Liver (tissue), 9 donors: ENCODE measurements around the gene IL7R. TPM values are rescaled to one million over a fixed set of nuclear protein-coding genes. Genes with fewer than 3 reads are reported as not detected.

Experiments used
- DNase-seq: peaks from one replicate; pipeline ENCODE4 v3.0.0-alpha.2; 2017; ENCODE audit warnings: low spot score
- H3K27ac ChIP-seq, 2 donors: one replicate each; pipeline ENCODE4 v1.7.0; 2013; ENCODE audit warnings: inconsistent platforms in 2 of 2, low read length in 2 of 2, control low read depth in 1 of 2, low read depth in 1 of 2, mild to moderate bottlenecking in 1 of 2
- H3K27me3 ChIP-seq, 4 donors: one replicate each; pipeline versions ENCODE4 v1.6.1 to v1.7.0; 2013; ENCODE audit warnings: low read length in 3 of 4, inconsistent platforms in 1 of 4, mild to moderate bottlenecking in 1 of 4, moderate library complexity in 1 of 4; ENCODE audit not compliant: control insufficient read depth in 4 of 4, insufficient read depth in 4 of 4
- H3K36me3 ChIP-seq, 4 donors: one replicate each; pipeline versions ENCODE4 v1.6.1 to v1.7.0; 2013; ENCODE audit warnings: low read length in 3 of 4, mild to moderate bottlenecking in 3 of 4, low read depth in 1 of 4, moderate library complexity in 1 of 4; ENCODE audit not compliant: control insufficient read depth in 4 of 4, insufficient read depth in 3 of 4
- H3K4me1 ChIP-seq, 4 donors: one replicate each; pipeline versions ENCODE4 v1.6.1 to v1.7.0; 2013; ENCODE audit warnings: low read length in 3 of 4, mild to moderate bottlenecking in 3 of 4, moderate library complexity in 1 of 4; ENCODE audit not compliant: control insufficient read depth in 4 of 4, insufficient read depth in 4 of 4
- H3K4me3 ChIP-seq, 3 donors: one replicate each; pipeline versions ENCODE4 v1.6.1 to v1.7.0; 2013; ENCODE audit warnings: low read length in 3 of 3, control low read depth in 1 of 3, low read depth in 1 of 3, mild to moderate bottlenecking in 1 of 3
- H3K9ac ChIP-seq, 2 donors: one replicate each; pipeline ENCODE4 v1.7.0; 2013; ENCODE audit warnings: low read length in 2 of 2, mild to moderate bottlenecking in 2 of 2, moderate library complexity in 2 of 2, control low read depth in 1 of 2, low read depth in 1 of 2
- H3K9me3 ChIP-seq, 4 donors: one replicate each; pipeline versions ENCODE4 v1.6.1 to v1.7.0; 2013; ENCODE audit warnings: low read length in 3 of 4; ENCODE audit not compliant: control insufficient read depth in 4 of 4
- ATF3 ChIP-seq: IDR thresholded peaks from 2 replicates; pipeline ENCODE4 v1.6.1; 2016; ENCODE audit warnings: antibody characterized with exemption
- CTCF ChIP-seq: fragments of 150-350 bp; IDR thresholded peaks from 2 replicates; pipeline ENCODE4 v1.5.1; 2017; ENCODE audit warnings: improper control_type of control experiment, low read depth, low read length; ENCODE audit not compliant: missing input control
- EGR1 ChIP-seq, 2 donors: IDR thresholded peaks; 2 replicates each; pipeline ENCODE4 v1.6.1; 2016 to 2018; ENCODE audit warnings: antibody characterized with exemption in 2 of 2, low read depth in 2 of 2
- FOXA1 ChIP-seq: IDR thresholded peaks from 2 replicates; pipeline ENCODE4 v1.6.1; 2016; ENCODE audit warnings: antibody characterized with exemption
- FOXA2 ChIP-seq: IDR thresholded peaks from 2 replicates; pipeline ENCODE4 v1.6.1; 2016; ENCODE audit warnings: antibody characterized with exemption
- GABPA ChIP-seq, 2 donors: IDR thresholded peaks in 1 of 2; conservative IDR thresholded peaks in 1 of 2; 2 replicates each; pipeline ENCODE4 v1.6.1; 2016; ENCODE audit warnings: antibody characterized with exemption in 2 of 2, mild to moderate bottlenecking in 1 of 2, moderate library complexity in 1 of 2
- HNF4A ChIP-seq, 2 donors: conservative IDR thresholded peaks; 2 replicates each; pipeline ENCODE4 v1.6.1; 2016; ENCODE audit warnings: antibody characterized with exemption in 2 of 2, mild to moderate bottlenecking in 2 of 2
- HNF4G ChIP-seq: IDR thresholded peaks from 2 replicates; pipeline ENCODE4 v1.6.1; 2016; ENCODE audit warnings: antibody characterized with exemption
- JUND ChIP-seq, 2 donors: IDR thresholded peaks; 2 replicates each; pipeline ENCODE4 v1.6.1; 2016; ENCODE audit warnings: antibody characterized with exemption in 2 of 2
- MAX ChIP-seq: IDR thresholded peaks from 2 replicates; pipeline ENCODE4 v1.6.1; 2016; ENCODE audit warnings: antibody characterized with exemption
- NR2F2 ChIP-seq: IDR thresholded peaks from 2 replicates; pipeline ENCODE4 v1.6.1; 2016; ENCODE audit warnings: antibody characterized with exemption
- RAD21 ChIP-seq, 2 donors: IDR thresholded peaks; 2 replicates each; pipeline ENCODE4 v1.6.1; 2016; ENCODE audit warnings: antibody characterized with exemption in 2 of 2, mild to moderate bottlenecking in 2 of 2
- REST ChIP-seq: IDR thresholded peaks from 2 replicates; pipeline ENCODE4 v1.6.1; 2016; ENCODE audit warnings: antibody characterized with exemption, mild to moderate bottlenecking
- RXRA ChIP-seq, 2 donors: IDR thresholded peaks; 2 replicates each; pipeline ENCODE4 v1.6.1; 2017 to 2018; ENCODE audit warnings: antibody characterized with exemption in 2 of 2, mild to moderate bottlenecking in 1 of 2
- SP1 ChIP-seq: IDR thresholded peaks from 2 replicates; pipeline ENCODE4 v1.6.1; 2018; ENCODE audit warnings: antibody characterized with exemption, mild to moderate bottlenecking
- TAF1 ChIP-seq: conservative IDR thresholded peaks from 2 replicates; pipeline ENCODE4 v1.6.1; 2016; ENCODE audit warnings: antibody characterized with exemption, mild to moderate bottlenecking
- YY1 ChIP-seq: IDR thresholded peaks from 2 replicates; pipeline ENCODE4 v1.6.1; 2016; ENCODE audit warnings: antibody characterized with exemption, mild to moderate bottlenecking
- ZBTB33 ChIP-seq: IDR thresholded peaks from 2 replicates; pipeline ENCODE4 v1.6.1; 2016; ENCODE audit warnings: antibody characterized with exemption
- WGBS: extraction: QIAGEN DNeasy Blood & Tissue Kit; methylation state at CpG from one replicate; pipeline ENCODE4 v1.1.7; 2013; 5-methylcytosine and 5-hydroxymethylcytosine counted together
- polyA plus RNA-seq, 2 donors: library from polyadenylated mRNA; stranded (reverse) in 1 of 2; unstranded in 1 of 2; fragments of 200-250 nt in 1 of 2; fragments of >200 nt in 1 of 2; fragmentation: Nextera tagmentation in 1 of 2; extraction: Ambion mirVana in 1 of 2; gene quantifications; one replicate each; pipeline versions ENCODE4 v1.2.1 to v1.2.3, GENCODE V29; 2013 to 2015
- total RNA-seq, 2 donors: library from RNA; depleted of rRNA; stranded (reverse); fragments of >200 nt; gene quantifications; one replicate each; pipeline ENCODE4 v1.2.3, GENCODE V29; 2014
- donor health status: healthy.
- donor health status: healthy.
- donor health status: healthy.
- donor health status: healthy.
- donor health status: healthy.

Gene IL7R
- total and polyA plus RNA-seq, 4 donors, result 1.0 to 5.4 (median 2.4) TPM

GRCh38 chr5:35904443-35905132 lies 47.9 kb downstream of the IL7R start:
- H3K9ac ChIP-seq, result no peak overlapping the region
- no peak overlapping the region for H3K27ac ChIP-seq
- 83% methylated on average over 11 of the region's 11 CpGs for WGBS
- no peaks in the 10 kb centered on the region for H3K4me1 ChIP-seq
- no peak for DNase-seq
- no peak for TF ChIP-seq SP1
- no peak for TF ChIP-seq HNF4G
- TF ChIP-seq GABPA (IDR thresholded peaks at IDR 0.05 in 1 of 2, conservative IDR thresholded peaks at IDR 0.05 in 1 of 2), result no peak
- TF ChIP-seq NR2F2, result no peak
- TF ChIP-seq RAD21 (IDR thresholded peaks at IDR 0.05), result no peak
- no peak for TF ChIP-seq ATF3
- TF ChIP-seq HNF4A (conservative IDR thresholded peaks at IDR 0.05), result no peak
- H3K36me3 ChIP-seq, result no peaks in the 10 kb centered on the region
- H3K4me3 ChIP-seq, result no peak overlapping the region
- H3K9me3 ChIP-seq, result peaks cover 0 to 3% (median 0%) of the 10 kb centered on the region in 4 donors
- H3K27me3 ChIP-seq, result no peaks in the 10 kb centered on the region

- no peak for DNase-seq
- WGBS, result 53% methylated on average over 1 of the region's 1 CpG
Measured at GRCh38 chr5:35908228-35908627, 51.5 kb downstream of the IL7R start.

More at GRCh38 chr5:35908228-35908627, 51.5 kb downstream of the IL7R start:
- no peak overlapping the region for H3K9ac ChIP-seq
- H3K4me3 ChIP-seq, result no peak overlapping the region
- H3K9me3 ChIP-seq, result peaks cover 0 to 3% (median 0%) of the 10 kb centered on the region in 4 donors
- H3K27me3 ChIP-seq, result peaks cover 0 to 3% (median 0%) of the 10 kb centered on the region in 4 donors
- H3K27ac ChIP-seq, result no peak overlapping the region
- H3K36me3 ChIP-seq, result no peaks in the 10 kb centered on the region
- TF ChIP-seq REST (no peak), RAD21 (IDR thresholded peaks at IDR 0.05) (no peak), CTCF (no peak), MAX (no peak), SP1 (no peak), TAF1 (no peak), EGR1 (IDR thresholded peaks at IDR 0.05; ENCODE audit: low read depth in 2 of 2) (no peak), GABPA (IDR thresholded peaks at IDR 0.05 in 1 of 2, conservative IDR thresholded peaks at IDR 0.05 in 1 of 2) (no peak), YY1 (no peak), FOXA1 (no peak), HNF4G (no peak), HNF4A (conservative IDR thresholded peaks at IDR 0.05) (no peak), JUND (IDR thresholded peaks at IDR 0.05) (no peak), NR2F2 (no peak), FOXA2 (no peak), ATF3 (no peak), RXRA (IDR thresholded peaks at IDR 0.05) (no peak), ZBTB33 (no peak)
- H3K4me1 ChIP-seq, result no peaks in the 10 kb centered on the region
